TTC549 (cell line): ENCODE data around the gene ANKRD9.
"Not testable (repeated sequence)": the region's sequence is repeated elsewhere in the genome, so short reads cannot be mapped to it uniquely, and the experiment has no call there.

Experiments
- FAIRE-seq: peaks from 2 replicates; lab custom pipeline; 2012; peaks lifted over from hg19 to GRCh38; lab: Jason Lieb, UNC

Gene ANKRD9

GRCh38 chr14:102538602-102539543 is 29.3 kb upstream of the ANKRD9 start:
- no peak for FAIRE-seq

GRCh38 chr14:102537981-102538601 is 28.5 kb upstream of the ANKRD9 start:
- no peak for FAIRE-seq

- no peak for FAIRE-seq
Measured at GRCh38 chr14:102532204-102532658, 22.7 kb upstream of the ANKRD9 start.

GRCh38 chr14:102530828-102531478 is 21.4 kb upstream of the ANKRD9 start:
- no peak for FAIRE-seq

- no peak for FAIRE-seq
Measured at GRCh38 chr14:102528431-102529170, 19.0 kb upstream of the ANKRD9 start.

- no peak for FAIRE-seq
Measured at GRCh38 chr14:102525929-102526497, 16.4 kb upstream of the ANKRD9 start.

- no peak for FAIRE-seq
Measured at GRCh38 chr14:102525219-102525928, 15.8 kb upstream of the ANKRD9 start.

GRCh38 chr14:102524451-102525218 is 15.1 kb upstream of the ANKRD9 start:
- peak; percentile 86 for FAIRE-seq

GRCh38 chr14:102523569-102524450 is 14.2 kb upstream of the ANKRD9 start:
- FAIRE-seq = no peak

GRCh38 chr14:102523200-102523568 is 13.6 kb upstream of the ANKRD9 start:
- FAIRE-seq = no peak

- FAIRE-seq = not testable (repeated sequence)
Measured at GRCh38 chr14:102519709-102520108, 10.1 kb upstream of the ANKRD9 start.

- no peak for FAIRE-seq
Measured at GRCh38 chr14:102518063-102518648, 8.6 kb upstream of the ANKRD9 start.

- no peak for FAIRE-seq
Measured at GRCh38 chr14:102517392-102518062, 8.0 kb upstream of the ANKRD9 start.

GRCh38 chr14:102516531-102517391 is 7.2 kb upstream of the ANKRD9 start:
- no peak for FAIRE-seq

- no peak for FAIRE-seq
Measured at GRCh38 chr14:102514987-102515733, 5.6 kb upstream of the ANKRD9 start.

- no peak for FAIRE-seq
Measured at GRCh38 chr14:102513899-102514772, 4.6 kb upstream of the ANKRD9 start.
